Gastrocnemius medialis (tissue), 4 donors: ENCODE results near the gene TBC1D30.

ENCODE experiments used
- POLR2A ChIP-seq, 2 donors: fragments of 450-650 bp; IDR thresholded peaks; one replicate each; pipeline ENCODE4 v1.6.1; 2017; ENCODE audit warnings: antibody characterized with exemption in 2 of 2, mild to moderate bottlenecking in 2 of 2, moderate library complexity in 2 of 2
- TF ChIP-seq, protein P1 (sequence below), 5 experiments: fragments of 450-650 bp in 3 of 5; fragments of 200-600 bp in 2 of 5; sonication (generic) in 2 of 5; IDR thresholded peaks in 4 of 5; conservative IDR thresholded peaks in 1 of 5; 1 replicate in 4 of 5; 2 replicates in 1 of 5; pipeline ENCODE4 v1.5.1; 2016 to 2019; ENCODE audit warnings: antibody characterized with exemption in 5 of 5, mild to moderate bottlenecking in 3 of 5, moderate library complexity in 3 of 5

DNA sequence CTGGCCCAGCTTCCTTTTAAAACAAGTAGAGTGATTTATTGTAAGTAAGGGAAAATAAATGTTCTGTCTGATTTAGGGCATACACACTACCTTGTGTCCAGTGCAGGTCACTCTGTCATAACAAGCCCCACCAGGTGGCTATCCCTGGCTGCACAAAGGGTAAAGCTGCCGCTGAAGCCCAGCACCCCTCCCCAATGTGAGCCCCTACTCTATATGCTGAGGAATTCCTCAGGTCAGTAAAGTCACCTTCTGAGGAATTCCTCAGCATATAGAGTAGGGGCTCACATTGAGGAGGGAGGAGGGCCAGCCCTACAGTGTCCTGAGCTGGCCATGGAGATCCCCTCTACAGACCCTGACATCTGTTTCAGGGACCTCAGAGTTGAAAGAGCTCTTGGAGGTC lies 67.2 kb downstream of the TBC1D30 start:
- TF ChIP-seq, protein P1, sequence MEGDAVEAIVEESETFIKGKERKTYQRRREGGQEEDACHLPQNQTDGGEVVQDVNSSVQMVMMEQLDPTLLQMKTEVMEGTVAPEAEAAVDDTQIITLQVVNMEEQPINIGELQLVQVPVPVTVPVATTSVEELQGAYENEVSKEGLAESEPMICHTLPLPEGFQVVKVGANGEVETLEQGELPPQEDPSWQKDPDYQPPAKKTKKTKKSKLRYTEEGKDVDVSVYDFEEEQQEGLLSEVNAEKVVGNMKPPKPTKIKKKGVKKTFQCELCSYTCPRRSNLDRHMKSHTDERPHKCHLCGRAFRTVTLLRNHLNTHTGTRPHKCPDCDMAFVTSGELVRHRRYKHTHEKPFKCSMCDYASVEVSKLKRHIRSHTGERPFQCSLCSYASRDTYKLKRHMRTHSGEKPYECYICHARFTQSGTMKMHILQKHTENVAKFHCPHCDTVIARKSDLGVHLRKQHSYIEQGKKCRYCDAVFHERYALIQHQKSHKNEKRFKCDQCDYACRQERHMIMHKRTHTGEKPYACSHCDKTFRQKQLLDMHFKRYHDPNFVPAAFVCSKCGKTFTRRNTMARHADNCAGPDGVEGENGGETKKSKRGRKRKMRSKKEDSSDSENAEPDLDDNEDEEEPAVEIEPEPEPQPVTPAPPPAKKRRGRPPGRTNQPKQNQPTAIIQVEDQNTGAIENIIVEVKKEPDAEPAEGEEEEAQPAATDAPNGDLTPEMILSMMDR (IDR thresholded peaks at IDR 0.05 in 4 of 5, conservative IDR thresholded peaks at IDR 0.05 in 1 of 5): no peak
- TF ChIP-seq POLR2A (IDR thresholded peaks at IDR 0.05): no peak
